ENCODE results near the gene TLE2. TPM values are rescaled to one million over a fixed set of nuclear protein-coding genes. Genes with fewer than 3 reads are reported as not detected.

The TLE2 gene
- total RNA-seq, 1 experiment from 2014 or later: 7.7 TPM

DNA sequence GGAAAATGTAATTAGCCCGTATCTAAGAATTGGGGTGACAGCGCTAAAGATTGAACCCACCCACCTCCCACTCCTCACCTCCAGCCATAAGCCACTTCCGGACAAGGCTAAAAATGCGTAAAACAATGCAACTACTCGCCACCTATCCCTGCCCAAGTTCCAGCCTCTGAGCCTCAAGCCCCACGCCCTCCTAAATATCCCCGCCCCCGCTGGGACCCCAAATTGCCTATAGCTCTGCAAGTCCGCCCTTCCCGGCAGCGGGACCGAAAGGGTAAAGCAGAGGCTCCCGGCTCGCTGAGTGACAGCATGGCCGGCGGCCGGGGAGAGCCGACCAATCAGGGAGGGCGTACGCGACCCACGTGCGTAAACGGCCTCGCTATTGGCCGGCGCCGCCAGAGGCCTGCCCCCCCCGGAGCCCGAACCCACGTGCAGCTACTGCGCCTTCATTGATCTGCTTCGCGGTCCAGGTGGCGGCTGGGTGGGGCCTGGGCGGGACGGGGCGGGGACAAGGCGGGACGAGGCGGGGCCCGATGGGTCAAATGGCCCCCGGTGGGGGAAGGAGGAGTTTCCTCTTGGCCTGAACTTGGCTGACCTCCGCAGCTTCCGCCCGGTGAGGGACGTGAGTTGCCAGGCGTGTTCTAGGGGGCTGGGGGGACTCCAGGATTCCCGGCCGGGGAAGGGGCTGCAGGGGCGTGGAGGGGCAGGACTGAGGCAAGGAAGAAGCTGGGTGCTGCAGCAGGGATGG lies 51.9 kb downstream of the TLE2 start, which contains the start of gene TLE6:
Gene TLE6, plus strand, starts transcription at position 564 of the 745 bp plus-strand sequence. CDS start 670 bp downstream, outside the sequence.
- POLR2A ChIA-PET (ENCODE audit: unreplicated experiment): no interaction called here
- H3K4me1 ChIP-seq (ENCODE audit: insufficient read depth, low read length): no peaks in the 10 kb centered on the region
- H3K27ac ChIP-seq (ENCODE audit: low read length): no peak within 1 kb of the TSS
- no peak for TF ChIP-seq EZH2 (IDR thresholded peaks at IDR 0.05; ENCODE audit: low read length, unreplicated experiment)
- no peak for TF ChIP-seq EZH2phosphoT487 (IDR thresholded peaks at IDR 0.05; ENCODE audit: borderline replicate concordance, low read length)
- TF ChIP-seq, protein P1, sequence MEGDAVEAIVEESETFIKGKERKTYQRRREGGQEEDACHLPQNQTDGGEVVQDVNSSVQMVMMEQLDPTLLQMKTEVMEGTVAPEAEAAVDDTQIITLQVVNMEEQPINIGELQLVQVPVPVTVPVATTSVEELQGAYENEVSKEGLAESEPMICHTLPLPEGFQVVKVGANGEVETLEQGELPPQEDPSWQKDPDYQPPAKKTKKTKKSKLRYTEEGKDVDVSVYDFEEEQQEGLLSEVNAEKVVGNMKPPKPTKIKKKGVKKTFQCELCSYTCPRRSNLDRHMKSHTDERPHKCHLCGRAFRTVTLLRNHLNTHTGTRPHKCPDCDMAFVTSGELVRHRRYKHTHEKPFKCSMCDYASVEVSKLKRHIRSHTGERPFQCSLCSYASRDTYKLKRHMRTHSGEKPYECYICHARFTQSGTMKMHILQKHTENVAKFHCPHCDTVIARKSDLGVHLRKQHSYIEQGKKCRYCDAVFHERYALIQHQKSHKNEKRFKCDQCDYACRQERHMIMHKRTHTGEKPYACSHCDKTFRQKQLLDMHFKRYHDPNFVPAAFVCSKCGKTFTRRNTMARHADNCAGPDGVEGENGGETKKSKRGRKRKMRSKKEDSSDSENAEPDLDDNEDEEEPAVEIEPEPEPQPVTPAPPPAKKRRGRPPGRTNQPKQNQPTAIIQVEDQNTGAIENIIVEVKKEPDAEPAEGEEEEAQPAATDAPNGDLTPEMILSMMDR (conservative IDR thresholded peaks at IDR 0.05; ENCODE audit: low read depth, low read length): no peak
- DNase-seq: peak; percentile 91
- no peaks in the 10 kb centered on the region for H3K9me2 ChIP-seq (replicated peaks; ENCODE audit: low read length)
- no peaks in the 10 kb centered on the region for H3K27me3 ChIP-seq (ENCODE audit: low read length)
- H3K79me2 ChIP-seq (ENCODE audit: low read length): no peaks in the 10 kb centered on the region
- intact Hi-C loops (cut with micrococcal nuclease): no loop called here
- peak within 1 kb of the TSS; percentile 56 for H3K9ac ChIP-seq (ENCODE audit: low read length)
- no peaks in the 10 kb centered on the region for H3F3A ChIP-seq (ENCODE audit: low read length, unreplicated experiment)
- H3K9me3 ChIP-seq (ENCODE audit: low read length): no peaks in the 10 kb centered on the region
- H3K4me2 ChIP-seq (ENCODE audit: low read length): peak within 1 kb of the TSS; percentile 94
- CTCF ChIA-PET: interaction anchor here (0.6 kb wide), 2 partner anchors 8 to 24 kb away, joined by 3 read pairs; no protein-coding TSS in a partner anchor
- H3K36me3 ChIP-seq (ENCODE audit: low read depth, low read length): no peaks in the 10 kb centered on the region
- peak within 1 kb of the TSS; percentile 86 for H3K4me3 ChIP-seq (ENCODE audit: low read length)
- peak; percentile 98 for ATAC-seq
- H2AFZ ChIP-seq (ENCODE audit: low read length): peak within 1 kb of the TSS; percentile 99
- no TSS peak for BruUV-seq (replicated peaks)
- H4K20me1 ChIP-seq (ENCODE audit: low read length): no peaks in the 10 kb centered on the region

DNA sequence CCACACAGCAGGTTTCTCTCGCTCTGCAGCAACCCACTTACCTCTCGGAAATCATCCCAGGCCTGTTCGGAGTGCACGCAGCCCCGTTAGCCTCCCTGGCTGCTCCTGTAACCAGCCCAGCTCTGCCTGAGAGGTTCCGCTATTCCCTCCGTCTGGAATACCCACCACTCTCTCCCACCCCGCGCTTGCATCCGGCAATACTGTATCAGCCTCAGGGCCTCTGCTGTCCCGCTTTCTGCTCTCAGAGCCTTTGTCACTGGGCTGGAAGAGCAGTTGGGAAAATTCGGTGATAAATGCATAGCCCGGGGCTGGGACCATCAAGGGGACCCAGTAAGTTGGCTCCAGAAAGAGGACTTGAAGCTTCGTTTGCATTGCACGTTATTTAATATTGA lies 52.5 kb downstream of the TLE2 start:
- H3K9ac ChIP-seq (ENCODE audit: low read length): peak overlapping the region; percentile 56
- POLR2A ChIA-PET (ENCODE audit: unreplicated experiment): no interaction called here
- H3K27ac ChIP-seq (ENCODE audit: low read length): no peak overlapping the region
- H3F3A ChIP-seq (ENCODE audit: low read length, unreplicated experiment): no peaks in the 10 kb centered on the region
- H3K27me3 ChIP-seq (ENCODE audit: low read length): no peaks in the 10 kb centered on the region
- no peaks in the 10 kb centered on the region for H3K9me3 ChIP-seq (ENCODE audit: low read length)
- no peaks in the 10 kb centered on the region for H3K79me2 ChIP-seq (ENCODE audit: low read length)
- no peaks in the 10 kb centered on the region for H4K20me1 ChIP-seq (ENCODE audit: low read length)
- DNase-seq (no peak), ATAC-seq (peak; percentile 15; the same call in 1 of the 2 replicates)
- BruUV-seq (replicated peaks): no TSS peak
- peak overlapping the region; percentile 94 for H3K4me2 ChIP-seq (ENCODE audit: low read length)
- TF ChIP-seq, protein P1 (conservative IDR thresholded peaks at IDR 0.05; ENCODE audit: low read depth, low read length): no peak
- TF ChIP-seq EZH2 (IDR thresholded peaks at IDR 0.05; ENCODE audit: low read length, unreplicated experiment) (no peak), EZH2phosphoT487 (IDR thresholded peaks at IDR 0.05; ENCODE audit: borderline replicate concordance, low read length) (no peak)
- CTCF ChIA-PET: interaction anchor here (0.6 kb wide), 2 partner anchors 9 to 23 kb away, joined by 3 read pairs; no protein-coding TSS in a partner anchor
- no peaks in the 10 kb centered on the region for H3K9me2 ChIP-seq (replicated peaks; ENCODE audit: low read length)
- peak overlapping the region; percentile 99 for H2AFZ ChIP-seq (ENCODE audit: low read length)
- H3K4me1 ChIP-seq (ENCODE audit: insufficient read depth, low read length): no peaks in the 10 kb centered on the region
- H3K4me3 ChIP-seq (ENCODE audit: low read length): peak overlapping the region; percentile 86
- intact Hi-C loops (cut with micrococcal nuclease): no loop called here
- H3K36me3 ChIP-seq (ENCODE audit: low read depth, low read length): no peaks in the 10 kb centered on the region
